H9 (cell line): ENCODE data around the gene CRISP3. TPM values are rescaled to one million over a fixed set of nuclear protein-coding genes. Genes with fewer than 3 reads are reported as not detected.

Experiments
- DNase-seq: peaks from one replicate; pipeline ENCODE4 v3.0.0-alpha.2; 2017
- H2AFZ ChIP-seq: one replicate; pipeline ENCODE4 v1.6.1; 2013; ENCODE audit warnings: mild to moderate bottlenecking, low read length, control low read depth, moderate library complexity
- H2AK5ac ChIP-seq: 2 replicates; pipeline ENCODE4 v1.6.1; 2013; ENCODE audit warnings: low read length, control low read depth, mixed read lengths; ENCODE audit not compliant: insufficient read length
- H2BK120ac ChIP-seq: one replicate; pipeline ENCODE4 v1.6.1; 2013; ENCODE audit warnings: low read depth, mild to moderate bottlenecking, low read length, control low read depth, inconsistent platforms; ENCODE audit not compliant: poor library complexity, severe bottlenecking
- H2BK12ac ChIP-seq: 2 replicates; pipeline ENCODE4 v1.6.1; 2013; ENCODE audit warnings: low read length, control low read depth, mixed read lengths, low read depth; ENCODE audit not compliant: insufficient read length
- H2BK15ac ChIP-seq: 2 replicates; pipeline ENCODE4 v1.6.1; 2013; ENCODE audit warnings: low read depth, low read length, control low read depth
- H2BK20ac ChIP-seq: one replicate; pipeline ENCODE4 v1.6.1; 2013; ENCODE audit warnings: low read depth, mild to moderate bottlenecking, low read length, control low read depth, inconsistent platforms; ENCODE audit not compliant: poor library complexity, severe bottlenecking
- H2BK5ac ChIP-seq: 2 replicates; pipeline ENCODE4 v1.6.1; 2013; ENCODE audit warnings: low read length, control low read depth, mixed read lengths; ENCODE audit not compliant: insufficient read length
- H3K14ac ChIP-seq: 2 replicates; pipeline ENCODE4 v1.6.1; 2013; ENCODE audit warnings: low read length, control low read depth; ENCODE audit not compliant: insufficient read depth
- H3K18ac ChIP-seq: 2 replicates; pipeline ENCODE4 v1.6.1; 2013; ENCODE audit warnings: low read depth, mild to moderate bottlenecking, mixed read lengths, low read length, control low read depth; ENCODE audit not compliant: insufficient read length
- H3K23ac ChIP-seq: 2 replicates; pipeline ENCODE4 v1.6.1; 2013; ENCODE audit warnings: low read length, control low read depth, mixed read lengths, low read depth; ENCODE audit not compliant: insufficient read length
- H3K23me2 ChIP-seq: 2 replicates; pipeline ENCODE4 v1.6.1; 2013; ENCODE audit warnings: low read depth, mild to moderate bottlenecking, mixed read lengths, low read length, control low read depth; ENCODE audit not compliant: insufficient read length, poor library complexity, severe bottlenecking
- H3K27ac ChIP-seq: 2 replicates; pipeline ENCODE4 v1.5.1; 2013; ENCODE audit warnings: low read length, control low read depth, mixed read lengths, low read depth; ENCODE audit not compliant: insufficient read length
- H3K27me3 ChIP-seq: 2 replicates; pipeline ENCODE4 v1.6.1; 2013; ENCODE audit warnings: low read length, control low read depth, inconsistent platforms; ENCODE audit not compliant: insufficient read depth
- H3K4ac ChIP-seq: 2 replicates; pipeline ENCODE4 v1.6.1; 2013; ENCODE audit warnings: low read depth, mild to moderate bottlenecking, control low read depth, inconsistent platforms, low read length, moderate library complexity
- H3K4me1 ChIP-seq: 2 replicates; pipeline ENCODE4 v1.6.1; 2013; ENCODE audit warnings: low read length, control low read depth, inconsistent platforms; ENCODE audit not compliant: insufficient read depth
- H3K4me2 ChIP-seq: 2 replicates; pipeline ENCODE4 v1.6.1; 2013; ENCODE audit warnings: low read length, control low read depth, mixed read lengths; ENCODE audit not compliant: insufficient read length, insufficient read depth
- H3K56ac ChIP-seq: 2 replicates; pipeline ENCODE4 v1.6.1; 2013; ENCODE audit warnings: low read depth, mild to moderate bottlenecking, mixed read lengths, low read length, control low read depth; ENCODE audit not compliant: insufficient read length
- H3K79me1 ChIP-seq: 2 replicates; pipeline ENCODE4 v1.6.1; 2013; ENCODE audit warnings: low read depth, mild to moderate bottlenecking, moderate library complexity, low read length, control low read depth, inconsistent platforms; ENCODE audit not compliant: insufficient read depth, poor library complexity, severe bottlenecking
- H3K79me2 ChIP-seq: 2 replicates; pipeline ENCODE4 v1.6.1; 2013; ENCODE audit warnings: low read length, control low read depth, inconsistent platforms; ENCODE audit not compliant: insufficient read depth
- H3K9ac ChIP-seq: 2 replicates; pipeline ENCODE4 v1.6.1; 2013; ENCODE audit warnings: low read length, control low read depth, mixed read lengths; ENCODE audit not compliant: insufficient read length; ENCODE audit errors: extremely low read depth
- H3K9me3 ChIP-seq: one replicate; pipeline ENCODE4 v1.6.1; 2013; ENCODE audit warnings: low read depth, low read length, inconsistent platforms; ENCODE audit not compliant: control insufficient read depth
- H3T11ph ChIP-seq: one replicate; pipeline ENCODE4 v1.6.1; 2013; ENCODE audit warnings: mild to moderate bottlenecking, low read length, control low read depth, inconsistent platforms
- H4K20me1 ChIP-seq: one replicate; pipeline ENCODE4 v1.6.1; 2013; ENCODE audit not compliant: control insufficient read depth, insufficient read length, insufficient read depth
- H4K5ac ChIP-seq: 2 replicates; pipeline ENCODE4 v1.6.1; 2013; ENCODE audit warnings: low read depth, mild to moderate bottlenecking, mixed read lengths, low read length, control low read depth; ENCODE audit not compliant: insufficient read length
- H4K8ac ChIP-seq: replicated peaks from 2 replicates; pipeline ENCODE4 v1.6.1; 2013; ENCODE audit warnings: low read length, control low read depth, mixed read lengths, low read depth; ENCODE audit not compliant: insufficient read length
- H4K91ac ChIP-seq: 2 replicates; pipeline ENCODE4 v1.6.1; 2013; ENCODE audit warnings: low read depth, mild to moderate bottlenecking, moderate library complexity, mixed read lengths, low read length, control low read depth; ENCODE audit not compliant: insufficient read length
- H3K27ac Mint-ChIP-seq, 3 experiments: 2 replicates in 2 of 3; 3 replicates in 1 of 3; pipeline ENCODE4 v1.8.0; 2020 to 2021; ENCODE audit warnings: mixed read lengths in 3 of 3, mild to moderate bottlenecking in 1 of 3, moderate library complexity in 1 of 3
- H3K27me3 Mint-ChIP-seq: 2 replicates; pipeline ENCODE4 v1.8.0; 2021; ENCODE audit warnings: low read depth, mild to moderate bottlenecking, moderate library complexity, mixed read lengths
- H3K36me3 Mint-ChIP-seq, 3 experiments: 2 replicates in 2 of 3; 3 replicates in 1 of 3; pipeline ENCODE4 v1.8.0; 2020 to 2021; ENCODE audit warnings: low read depth in 3 of 3, mixed read lengths in 3 of 3; ENCODE audit not compliant: insufficient read depth in 1 of 3
- H3K4me1 Mint-ChIP-seq, 2 experiments: 2 replicates each; pipeline ENCODE4 v1.8.0; 2020; ENCODE audit warnings: mixed read lengths in 2 of 2
- H3K4me3 Mint-ChIP-seq, 2 experiments: 2 replicates in 1 of 2; 3 replicates in 1 of 2; pipeline ENCODE4 v1.8.0; 2020 to 2021; ENCODE audit warnings: mild to moderate bottlenecking in 2 of 2, mixed read lengths in 2 of 2, moderate library complexity in 1 of 2
- H3K9me3 Mint-ChIP-seq, 2 experiments: 2 replicates in 1 of 2; 3 replicates in 1 of 2; pipeline ENCODE4 v1.8.0; 2020; ENCODE audit warnings: mild to moderate bottlenecking in 2 of 2, mixed read lengths in 2 of 2, moderate library complexity in 1 of 2
- total RNA-seq: library from RNA; stranded (reverse); gene quantifications from 2 replicates; pipeline ENCODE4 v1.2.1, GENCODE V29; 2021
- TF ChIP-seq, protein P1 (sequence below): fragments of 200-600 bp; sonication (generic); conservative IDR thresholded peaks from 3 replicates; pipeline ENCODE4 v1.8.0; 2021; ENCODE audit warnings: antibody characterized with exemption, mild to moderate bottlenecking

CRISP3 gene
- total RNA-seq, 1 experiment from 2014 or later = not detected

DNA sequence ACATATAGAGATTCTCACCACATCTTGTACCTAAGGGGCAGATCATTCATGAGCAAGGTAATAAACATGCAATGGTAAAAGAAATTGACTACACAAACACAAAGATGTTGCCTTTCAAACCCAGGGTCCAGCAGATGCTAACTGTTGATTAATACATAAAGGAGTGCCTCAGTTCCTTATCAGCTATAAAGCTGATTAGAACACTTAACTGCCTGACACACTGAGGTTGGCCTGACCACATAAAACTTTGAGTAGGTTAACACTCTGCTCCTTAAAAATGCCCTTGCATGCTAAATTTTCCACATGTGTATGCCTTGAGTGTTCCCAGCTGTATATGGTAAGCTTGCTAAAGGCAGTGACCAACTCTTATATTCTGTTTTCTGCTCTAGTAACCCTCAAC, 45.7 kb downstream of the CRISP3 start:
- Histone ChIP-seq H3K4ac (no peak overlapping the region), H3T11ph (no peak overlapping the region), H2BK120ac (no peak overlapping the region), H3K27me3 (no peaks in the 10 kb centered on the region), H3K9me3 (no peaks in the 10 kb centered on the region), H2BK20ac (no peak overlapping the region), H2BK12ac (no peak overlapping the region), H3K18ac (no peak overlapping the region), H3K4me1 (no peaks in the 10 kb centered on the region), H3K4me2 (no peak overlapping the region), H3K23ac (no peak overlapping the region), H3K79me2 (no peaks in the 10 kb centered on the region), H4K91ac (no peak overlapping the region), H2AK5ac (no peak overlapping the region), H4K5ac (no peak overlapping the region), H4K8ac (no peak overlapping the region), H4K20me1 (no peaks in the 10 kb centered on the region), H3K9ac (no peak overlapping the region), H3K23me2 (no peaks in the 10 kb centered on the region), H3K56ac (no peak overlapping the region), H3K27ac (no peak overlapping the region), H2AFZ (no peak overlapping the region), H2BK5ac (no peak overlapping the region), H3K79me1 (no peaks in the 10 kb centered on the region), H2BK15ac (no peak overlapping the region), H3K14ac (no peak overlapping the region)
- Mint-ChIP-seq H3K27me3 (no peaks in the 10 kb centered on the region), H3K36me3 (peaks cover 0 to 7% (median 4%) of the 10 kb centered on the region in 3 experiments; a peak in 2 of 7 replicates), H3K4me3 (no peak overlapping the region), H3K27ac (no peak overlapping the region), H3K9me3 (peaks cover 0 to 12% of the 10 kb centered on the region in 2 experiments; a peak in 4 of 5 replicates), H3K4me1 (peaks cover 5% of the 10 kb centered on the region in 2 experiments; a peak in 3 of 4 replicates)
- DNase-seq = no peak
- TF ChIP-seq, protein P1, sequence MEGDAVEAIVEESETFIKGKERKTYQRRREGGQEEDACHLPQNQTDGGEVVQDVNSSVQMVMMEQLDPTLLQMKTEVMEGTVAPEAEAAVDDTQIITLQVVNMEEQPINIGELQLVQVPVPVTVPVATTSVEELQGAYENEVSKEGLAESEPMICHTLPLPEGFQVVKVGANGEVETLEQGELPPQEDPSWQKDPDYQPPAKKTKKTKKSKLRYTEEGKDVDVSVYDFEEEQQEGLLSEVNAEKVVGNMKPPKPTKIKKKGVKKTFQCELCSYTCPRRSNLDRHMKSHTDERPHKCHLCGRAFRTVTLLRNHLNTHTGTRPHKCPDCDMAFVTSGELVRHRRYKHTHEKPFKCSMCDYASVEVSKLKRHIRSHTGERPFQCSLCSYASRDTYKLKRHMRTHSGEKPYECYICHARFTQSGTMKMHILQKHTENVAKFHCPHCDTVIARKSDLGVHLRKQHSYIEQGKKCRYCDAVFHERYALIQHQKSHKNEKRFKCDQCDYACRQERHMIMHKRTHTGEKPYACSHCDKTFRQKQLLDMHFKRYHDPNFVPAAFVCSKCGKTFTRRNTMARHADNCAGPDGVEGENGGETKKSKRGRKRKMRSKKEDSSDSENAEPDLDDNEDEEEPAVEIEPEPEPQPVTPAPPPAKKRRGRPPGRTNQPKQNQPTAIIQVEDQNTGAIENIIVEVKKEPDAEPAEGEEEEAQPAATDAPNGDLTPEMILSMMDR = no peak
